GM23338 (cell line): Measurements from ENCODE around the gene METAP1D. TPM values are rescaled to one million over a fixed set of nuclear protein-coding genes. Genes with fewer than 3 reads are reported as not detected.
A peak's percentile ranks its signal among the peaks of the same experiment; 100 is the strongest.

Experiments
- ATAC-seq: fragments of 200-7000 bp; cut with Tn5 transposase; 3 replicates; pipeline ENCODE4 v1.9.1; 2020
- DNase-seq: peaks from one replicate; pipeline ENCODE4 v3.0.0-alpha.2; 2015; ENCODE audit warnings: low spot score
- H2AFZ ChIP-seq: fragments of 200-600 bp; sonication (generic); 2 replicates; pipeline ENCODE4 v1.8.0; 2016; ENCODE audit warnings: antibody characterized with exemption, mild to moderate bottlenecking, moderate library complexity
- H3F3A ChIP-seq: fragments of 200-600 bp; sonication (generic); replicated peaks from 2 replicates; pipeline ENCODE4 v1.8.0; 2017; ENCODE audit warnings: antibody characterized with exemption, mixed run types, low read depth
- H3K27ac ChIP-seq: fragments of 200-600 bp; sonication (generic); 2 replicates; pipeline ENCODE4 v1.6.1; 2016; ENCODE audit warnings: low read depth
- H3K27me3 ChIP-seq: fragments of 200-600 bp; sonication (generic); 2 replicates; pipeline ENCODE4 v1.8.0; 2016; ENCODE audit warnings: mild to moderate bottlenecking, mixed run types, moderate library complexity; ENCODE audit not compliant: insufficient read depth
- H3K36me3 ChIP-seq: fragments of 200-600 bp; sonication (generic); 2 replicates; pipeline ENCODE4 v1.8.0; 2016; ENCODE audit warnings: mild to moderate bottlenecking; ENCODE audit not compliant: insufficient read depth
- H3K4me1 ChIP-seq: fragments of 200-600 bp; sonication (generic); 2 replicates; pipeline ENCODE4 v1.8.0; 2016; ENCODE audit warnings: mild to moderate bottlenecking, moderate library complexity; ENCODE audit not compliant: insufficient read depth
- H3K4me2 ChIP-seq: fragments of 200-600 bp; sonication (generic); 2 replicates; pipeline ENCODE4 v1.7.1; 2017; ENCODE audit warnings: mixed run types
- H3K4me3 ChIP-seq: fragments of 200-600 bp; sonication (generic); 2 replicates; pipeline ENCODE4 v1.6.1; 2016; ENCODE audit warnings: mixed run types
- H3K79me2 ChIP-seq: fragments of 200-600 bp; sonication (generic); replicated peaks from 2 replicates; pipeline ENCODE4 v1.8.0; 2017; ENCODE audit warnings: mild to moderate bottlenecking; ENCODE audit not compliant: insufficient read depth
- H3K9me2 ChIP-seq: fragments of 200-600 bp; sonication (generic); 2 replicates; pipeline ENCODE4 v1.8.0; 2017; ENCODE audit not compliant: insufficient read depth
- H4K20me1 ChIP-seq: fragments of 200-600 bp; sonication (generic); replicated peaks from 2 replicates; pipeline ENCODE4 v1.8.0; 2017; ENCODE audit warnings: mild to moderate bottlenecking; ENCODE audit not compliant: insufficient read depth
- H3K27ac Mint-ChIP-seq: 2 replicates; pipeline ENCODE4 v1.8.0; 2020; ENCODE audit warnings: inconsistent platforms, mild to moderate bottlenecking, moderate library complexity, mixed read lengths
- H3K27me3 Mint-ChIP-seq: 3 replicates; pipeline ENCODE4 v1.8.0; 2022; ENCODE audit warnings: low read depth, mild to moderate bottlenecking, moderate library complexity, mixed read lengths, inconsistent platforms; ENCODE audit not compliant: insufficient read depth, poor library complexity
- H3K36me3 Mint-ChIP-seq: 3 replicates; pipeline ENCODE4 v1.8.0; 2021; ENCODE audit warnings: low read depth, mild to moderate bottlenecking, inconsistent platforms, moderate library complexity, mixed read lengths
- H3K4me1 Mint-ChIP-seq: 3 replicates; pipeline ENCODE4 v1.8.0; 2020; ENCODE audit warnings: mild to moderate bottlenecking, inconsistent platforms, mixed read lengths
- H3K4me3 Mint-ChIP-seq: 3 replicates; pipeline ENCODE4 v1.8.0; 2021; ENCODE audit warnings: moderate library complexity, mild to moderate bottlenecking, inconsistent platforms, mixed read lengths
- H3K9me3 Mint-ChIP-seq: 3 replicates; pipeline ENCODE4 v1.8.0; 2020; ENCODE audit warnings: moderate library complexity, mild to moderate bottlenecking, inconsistent platforms, mixed read lengths
- EZH2 ChIP-seq: fragments of 200-600 bp; sonication (generic); IDR thresholded peaks from one replicate; pipeline ENCODE4 v1.8.0; 2017; ENCODE audit warnings: antibody characterized with exemption, mild to moderate bottlenecking, low read depth; ENCODE audit not compliant: unreplicated experiment
- EZH2phosphoT487 ChIP-seq: fragments of 200-600 bp; sonication (generic); IDR thresholded peaks from one replicate; pipeline ENCODE4 v1.8.1; 2018; ENCODE audit warnings: antibody characterized with exemption; ENCODE audit not compliant: unreplicated experiment
- JUNB ChIP-seq: IDR thresholded peaks from one replicate; pipeline ENCODE4 v1.6.1; 2016; ENCODE audit warnings: antibody characterized with exemption; ENCODE audit not compliant: unreplicated experiment
- ZNF114 ChIP-seq: fragments of 250-450 bp; sonication (Bioruptor Pico); IDR thresholded peaks from 2 replicates; pipeline ENCODE4 v1.5.0; 2020; ENCODE audit warnings: mild to moderate bottlenecking, moderate library complexity
- ZNF331 ChIP-seq: fragments of 250-450 bp; sonication (Bioruptor Pico); IDR thresholded peaks from 2 replicates; pipeline ENCODE4 v1.5.0; 2020; ENCODE audit warnings: low read depth, mild to moderate bottlenecking, moderate library complexity
- polyA plus RNA-seq: library from polyadenylated mRNA; unstranded; fragments of >200 nt; fragmentation: Nextera tagmentation; extraction: Ambion mirVana; gene quantifications from 2 replicates; pipeline ENCODE4 v1.2.1, GENCODE V29; 2016
- total RNA-seq: library from RNA; depleted of rRNA; stranded (reverse); fragments of >200 nt; shearing (Covaris generic); gene quantifications from 2 replicates; pipeline ENCODE4 v1.2.3, GENCODE V29; 2014
- TF ChIP-seq, protein P1 (sequence below), 2 experiments: fragments of 200-600 bp in 1 of 2; sonication (generic) in 1 of 2; conservative IDR thresholded peaks; 2 replicates each; pipeline versions ENCODE4 v1.5.1 to v1.6.1; 2016 to 2017; ENCODE audit warnings: antibody characterized with exemption in 2 of 2, low read depth in 2 of 2, mild to moderate bottlenecking in 2 of 2, moderate library complexity in 1 of 2
- TF ChIP-seq, protein P2 (sequence below): fragments of 250-450 bp; sonication (Bioruptor Pico); IDR thresholded peaks from 2 replicates; pipeline ENCODE4 v1.5.0; 2020; ENCODE audit warnings: mild to moderate bottlenecking, moderate library complexity
- TF ChIP-seq, protein P3 (sequence below): IDR thresholded peaks from one replicate; pipeline ENCODE4 v1.6.1; 2018; ENCODE audit warnings: antibody characterized with exemption; ENCODE audit not compliant: unreplicated experiment

Gene METAP1D
- total and polyA plus RNA-seq, 2 experiments from 2014 or later: 12.8 to 15.5 TPM

GRCh38 chr2:172087207-172087779, 87.5 kb downstream of the METAP1D start:
- peaks cover 62% of the 10 kb centered on the region for H3K4me1 Mint-ChIP-seq
- peaks cover 87% of the 10 kb centered on the region for H3K4me1 ChIP-seq
- H3K27me3 Mint-ChIP-seq: peaks cover 100% of the 10 kb centered on the region
- H3K27me3 ChIP-seq: peaks cover 100% of the 10 kb centered on the region
- H3K4me2 ChIP-seq: peak overlapping the region; percentile 87
- no peaks in the 10 kb centered on the region for H3K79me2 ChIP-seq
- no peaks in the 10 kb centered on the region for H3K36me3 Mint-ChIP-seq
- peaks cover 43% of the 10 kb centered on the region for H4K20me1 ChIP-seq
- H3K27ac Mint-ChIP-seq: no peak overlapping the region
- peaks cover 67% of the 10 kb centered on the region for H3F3A ChIP-seq
- H3K9me2 ChIP-seq: no peaks in the 10 kb centered on the region
- no peak overlapping the region for H3K27ac ChIP-seq
- TF ChIP-seq JUNB (no peak), ZNF114 (CRISPR knock-in tag) (no peak), ZNF331 (no peak), EZH2 (peak; percentile 87), EZH2phosphoT487 (peak; percentile 40)
- TF ChIP-seq, protein P1, sequence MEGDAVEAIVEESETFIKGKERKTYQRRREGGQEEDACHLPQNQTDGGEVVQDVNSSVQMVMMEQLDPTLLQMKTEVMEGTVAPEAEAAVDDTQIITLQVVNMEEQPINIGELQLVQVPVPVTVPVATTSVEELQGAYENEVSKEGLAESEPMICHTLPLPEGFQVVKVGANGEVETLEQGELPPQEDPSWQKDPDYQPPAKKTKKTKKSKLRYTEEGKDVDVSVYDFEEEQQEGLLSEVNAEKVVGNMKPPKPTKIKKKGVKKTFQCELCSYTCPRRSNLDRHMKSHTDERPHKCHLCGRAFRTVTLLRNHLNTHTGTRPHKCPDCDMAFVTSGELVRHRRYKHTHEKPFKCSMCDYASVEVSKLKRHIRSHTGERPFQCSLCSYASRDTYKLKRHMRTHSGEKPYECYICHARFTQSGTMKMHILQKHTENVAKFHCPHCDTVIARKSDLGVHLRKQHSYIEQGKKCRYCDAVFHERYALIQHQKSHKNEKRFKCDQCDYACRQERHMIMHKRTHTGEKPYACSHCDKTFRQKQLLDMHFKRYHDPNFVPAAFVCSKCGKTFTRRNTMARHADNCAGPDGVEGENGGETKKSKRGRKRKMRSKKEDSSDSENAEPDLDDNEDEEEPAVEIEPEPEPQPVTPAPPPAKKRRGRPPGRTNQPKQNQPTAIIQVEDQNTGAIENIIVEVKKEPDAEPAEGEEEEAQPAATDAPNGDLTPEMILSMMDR (conservative IDR thresholded peaks at IDR 0.05; ENCODE audit: low read depth in 2 of 2): no peak
- TF ChIP-seq, protein P2, sequence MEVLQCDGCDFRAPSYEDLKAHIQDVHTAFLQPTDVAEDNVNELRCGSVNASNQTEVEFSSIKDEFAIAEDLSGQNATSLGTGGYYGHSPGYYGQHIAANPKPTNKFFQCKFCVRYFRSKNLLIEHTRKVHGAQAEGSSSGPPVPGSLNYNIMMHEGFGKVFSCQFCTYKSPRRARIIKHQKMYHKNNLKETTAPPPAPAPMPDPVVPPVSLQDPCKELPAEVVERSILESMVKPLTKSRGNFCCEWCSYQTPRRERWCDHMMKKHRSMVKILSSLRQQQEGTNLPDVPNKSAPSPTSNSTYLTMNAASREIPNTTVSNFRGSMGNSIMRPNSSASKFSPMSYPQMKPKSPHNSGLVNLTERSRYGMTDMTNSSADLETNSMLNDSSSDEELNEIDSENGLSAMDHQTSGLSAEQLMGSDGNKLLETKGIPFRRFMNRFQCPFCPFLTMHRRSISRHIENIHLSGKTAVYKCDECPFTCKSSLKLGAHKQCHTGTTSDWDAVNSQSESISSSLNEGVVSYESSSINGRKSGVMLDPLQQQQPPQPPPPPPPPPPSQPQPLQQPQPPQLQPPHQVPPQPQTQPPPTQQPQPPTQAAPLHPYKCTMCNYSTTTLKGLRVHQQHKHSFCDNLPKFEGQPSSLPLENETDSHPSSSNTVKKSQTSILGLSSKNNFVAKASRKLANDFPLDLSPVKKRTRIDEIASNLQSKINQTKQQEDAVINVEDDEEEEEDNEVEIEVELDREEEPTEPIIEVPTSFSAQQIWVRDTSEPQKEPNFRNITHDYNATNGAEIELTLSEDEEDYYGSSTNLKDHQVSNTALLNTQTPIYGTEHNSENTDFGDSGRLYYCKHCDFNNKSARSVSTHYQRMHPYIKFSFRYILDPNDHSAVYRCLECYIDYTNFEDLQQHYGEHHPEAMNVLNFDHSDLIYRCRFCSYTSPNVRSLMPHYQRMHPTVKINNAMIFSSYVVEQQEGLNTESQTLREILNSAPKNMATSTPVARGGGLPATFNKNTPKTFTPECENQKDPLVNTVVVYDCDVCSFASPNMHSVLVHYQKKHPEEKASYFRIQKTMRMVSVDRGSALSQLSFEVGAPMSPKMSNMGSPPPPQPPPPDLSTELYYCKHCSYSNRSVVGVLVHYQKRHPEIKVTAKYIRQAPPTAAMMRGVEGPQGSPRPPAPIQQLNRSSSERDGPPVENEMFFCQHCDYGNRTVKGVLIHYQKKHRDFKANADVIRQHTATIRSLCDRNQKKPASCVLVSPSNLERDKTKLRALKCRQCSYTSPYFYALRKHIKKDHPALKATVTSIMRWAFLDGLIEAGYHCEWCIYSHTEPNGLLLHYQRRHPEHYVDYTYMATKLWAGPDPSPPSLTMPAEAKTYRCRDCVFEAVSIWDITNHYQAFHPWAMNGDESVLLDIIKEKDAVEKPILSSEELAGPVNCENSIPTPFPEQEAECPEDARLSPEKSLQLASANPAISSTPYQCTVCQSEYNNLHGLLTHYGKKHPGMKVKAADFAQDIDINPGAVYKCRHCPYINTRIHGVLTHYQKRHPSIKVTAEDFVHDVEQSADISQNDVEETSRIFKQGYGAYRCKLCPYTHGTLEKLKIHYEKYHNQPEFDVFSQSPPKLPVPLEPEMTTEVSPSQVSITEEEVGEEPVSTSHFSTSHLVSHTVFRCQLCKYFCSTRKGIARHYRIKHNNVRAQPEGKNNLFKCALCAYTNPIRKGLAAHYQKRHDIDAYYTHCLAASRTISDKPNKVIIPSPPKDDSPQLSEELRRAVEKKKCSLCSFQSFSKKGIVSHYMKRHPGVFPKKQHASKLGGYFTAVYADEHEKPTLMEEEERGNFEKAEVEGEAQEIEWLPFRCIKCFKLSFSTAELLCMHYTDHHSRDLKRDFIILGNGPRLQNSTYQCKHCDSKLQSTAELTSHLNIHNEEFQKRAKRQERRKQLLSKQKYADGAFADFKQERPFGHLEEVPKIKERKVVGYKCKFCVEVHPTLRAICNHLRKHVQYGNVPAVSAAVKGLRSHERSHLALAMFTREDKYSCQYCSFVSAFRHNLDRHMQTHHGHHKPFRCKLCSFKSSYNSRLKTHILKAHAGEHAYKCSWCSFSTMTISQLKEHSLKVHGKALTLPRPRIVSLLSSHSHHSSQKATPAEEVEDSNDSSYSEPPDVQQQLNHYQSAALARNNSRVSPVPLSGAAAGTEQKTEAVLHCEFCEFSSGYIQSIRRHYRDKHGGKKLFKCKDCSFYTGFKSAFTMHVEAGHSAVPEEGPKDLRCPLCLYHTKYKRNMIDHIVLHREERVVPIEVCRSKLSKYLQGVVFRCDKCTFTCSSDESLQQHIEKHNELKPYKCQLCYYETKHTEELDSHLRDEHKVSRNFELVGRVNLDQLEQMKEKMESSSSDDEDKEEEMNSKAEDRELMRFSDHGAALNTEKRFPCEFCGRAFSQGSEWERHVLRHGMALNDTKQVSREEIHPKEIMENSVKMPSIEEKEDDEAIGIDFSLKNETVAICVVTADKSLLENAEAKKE (CRISPR knock-in tag): no peak
- TF ChIP-seq, protein P3, sequence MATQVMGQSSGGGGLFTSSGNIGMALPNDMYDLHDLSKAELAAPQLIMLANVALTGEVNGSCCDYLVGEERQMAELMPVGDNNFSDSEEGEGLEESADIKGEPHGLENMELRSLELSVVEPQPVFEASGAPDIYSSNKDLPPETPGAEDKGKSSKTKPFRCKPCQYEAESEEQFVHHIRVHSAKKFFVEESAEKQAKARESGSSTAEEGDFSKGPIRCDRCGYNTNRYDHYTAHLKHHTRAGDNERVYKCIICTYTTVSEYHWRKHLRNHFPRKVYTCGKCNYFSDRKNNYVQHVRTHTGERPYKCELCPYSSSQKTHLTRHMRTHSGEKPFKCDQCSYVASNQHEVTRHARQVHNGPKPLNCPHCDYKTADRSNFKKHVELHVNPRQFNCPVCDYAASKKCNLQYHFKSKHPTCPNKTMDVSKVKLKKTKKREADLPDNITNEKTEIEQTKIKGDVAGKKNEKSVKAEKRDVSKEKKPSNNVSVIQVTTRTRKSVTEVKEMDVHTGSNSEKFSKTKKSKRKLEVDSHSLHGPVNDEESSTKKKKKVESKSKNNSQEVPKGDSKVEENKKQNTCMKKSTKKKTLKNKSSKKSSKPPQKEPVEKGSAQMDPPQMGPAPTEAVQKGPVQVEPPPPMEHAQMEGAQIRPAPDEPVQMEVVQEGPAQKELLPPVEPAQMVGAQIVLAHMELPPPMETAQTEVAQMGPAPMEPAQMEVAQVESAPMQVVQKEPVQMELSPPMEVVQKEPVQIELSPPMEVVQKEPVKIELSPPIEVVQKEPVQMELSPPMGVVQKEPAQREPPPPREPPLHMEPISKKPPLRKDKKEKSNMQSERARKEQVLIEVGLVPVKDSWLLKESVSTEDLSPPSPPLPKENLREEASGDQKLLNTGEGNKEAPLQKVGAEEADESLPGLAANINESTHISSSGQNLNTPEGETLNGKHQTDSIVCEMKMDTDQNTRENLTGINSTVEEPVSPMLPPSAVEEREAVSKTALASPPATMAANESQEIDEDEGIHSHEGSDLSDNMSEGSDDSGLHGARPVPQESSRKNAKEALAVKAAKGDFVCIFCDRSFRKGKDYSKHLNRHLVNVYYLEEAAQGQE: no peak
- H3K9me3 Mint-ChIP-seq: peaks cover 12% of the 10 kb centered on the region
- peak; percentile 3; the same call in 2 of the 3 replicates for ATAC-seq
- DNase-seq: no peak
- H2AFZ ChIP-seq: peak overlapping the region; percentile 91
- no peaks in the 10 kb centered on the region for H3K36me3 ChIP-seq
- peak overlapping the region; percentile 83 for H3K4me3 Mint-ChIP-seq
- peak overlapping the region; percentile 65 for H3K4me3 ChIP-seq
